K562 (cell line): ENCODE measurements around the gene CCDC15. TPM values are rescaled to one million over a fixed set of nuclear protein-coding genes. Genes with fewer than 3 reads are reported as not detected.

Experiments
- ATAC-seq: fragments of 200-7000 bp; cut with Tn5 transposase; 3 replicates; pipeline ENCODE4 v1.9.1; 2020; ENCODE audit warnings: moderate library complexity
- BruUV-seq: library from RNA; stranded (reverse); fragments of 400-500 nt; replicated peaks from 2 replicates; lab custom pipeline; 2021; lab: Mats Ljungman, UMichigan
- CTCF ChIA-PET: fragments of 300-600 bp; formaldehyde crosslinking; extraction: SDS; loops from one replicate; lab custom pipeline; 2021; ENCODE audit warnings: low intra/inter-chr PET ratio; lab: Yijun Ruan, JAX
- POLR2A ChIA-PET: fragments of 300-600, 350-650 bp; sonication (Branson Sonifier 250); formaldehyde crosslinking; extraction: SDS; loops from one replicate; lab custom pipeline; 2021; ENCODE audit warnings: antibody characterized with exemption, inconsistent platforms; lab: Yijun Ruan, JAX
- DNase-seq, 4 experiments: peaks; one replicate each; pipeline versions ENCODE4 v3.0.0 to v3.0.0-alpha.2; 2011 to 2018; ENCODE audit warnings: low spot score in 3 of 4, mixed read lengths in 3 of 4; ENCODE audit errors: extremely low read depth in 1 of 4
- FAIRE-seq: peaks from 2 replicates; lab custom pipeline; 2011; peaks lifted over from hg19 to GRCh38; lab: Jason Lieb, UNC
- H2AFZ ChIP-seq: 2 replicates; pipeline ENCODE4 v1.6.0; 2011; ENCODE audit warnings: low read depth, low read length, control low read depth, inconsistent platforms
- H3K27ac ChIP-seq: fragments of 200-600 bp; 3 replicates; pipeline ENCODE4 v1.8.0; 2011; ENCODE audit warnings: low read depth, mild to moderate bottlenecking, control low read depth, inconsistent platforms, low read length, moderate library complexity, mixed read lengths; ENCODE audit errors: extremely low read depth
- H3K27me3 ChIP-seq, 2 experiments: fragments of 300-600 bp in 1 of 2; 2 replicates in 1 of 2; 3 replicates in 1 of 2; pipeline versions ENCODE4 v1.6.0 to v1.8.0; 2011; ENCODE audit warnings: inconsistent platforms in 2 of 2, low read length in 2 of 2, mild to moderate bottlenecking in 1 of 2, mixed read lengths in 1 of 2, moderate library complexity in 1 of 2; ENCODE audit not compliant: control insufficient read depth in 2 of 2, insufficient read depth in 2 of 2
- H3K36me3 ChIP-seq: fragments of 300-600 bp; 3 replicates; pipeline ENCODE4 v1.8.0; 2011; ENCODE audit warnings: mild to moderate bottlenecking, low read length, inconsistent platforms; ENCODE audit not compliant: control insufficient read depth, insufficient read depth
- H3K4me1 ChIP-seq, 2 experiments: fragments of 200-600 bp in 1 of 2; replicated peaks in 1 of 2; 2 replicates in 1 of 2; 3 replicates in 1 of 2; pipeline versions ENCODE4 v1.5.1 to v1.8.0; 2011; ENCODE audit warnings: inconsistent platforms in 2 of 2, low read length in 2 of 2, mild to moderate bottlenecking in 1 of 2, mixed read lengths in 1 of 2, moderate library complexity in 1 of 2; ENCODE audit not compliant: control insufficient read depth in 2 of 2, insufficient read depth in 2 of 2
- H3K4me2 ChIP-seq: 2 replicates; pipeline ENCODE4 v1.6.1; 2011; ENCODE audit warnings: low read length, control low read depth, inconsistent platforms, mixed read lengths; ENCODE audit not compliant: insufficient read depth
- H3K4me3 ChIP-seq: fragments of 200-600 bp; sonication (generic), shearing (Covaris generic); 2 replicates; pipeline ENCODE4 v1.5.1; 2016; ENCODE audit warnings: control low read depth, inconsistent platforms
- H3K79me2 ChIP-seq: fragments of 200-600 bp; 3 replicates; pipeline ENCODE4 v1.8.0; 2011; ENCODE audit warnings: low read length, inconsistent platforms; ENCODE audit not compliant: control insufficient read depth, insufficient read depth
- H3K9ac ChIP-seq, 2 experiments: 2 replicates each; pipeline versions ENCODE4 v1.6.0 to v1.6.1; 2011; ENCODE audit warnings: low read depth in 2 of 2, low read length in 2 of 2, control low read depth in 1 of 2, inconsistent platforms in 1 of 2, mild to moderate bottlenecking in 1 of 2, mixed read lengths in 1 of 2; ENCODE audit not compliant: insufficient read depth in 1 of 2
- H3K9me1 ChIP-seq: one replicate; pipeline ENCODE4 v1.6.0; 2011; ENCODE audit warnings: inconsistent platforms, mild to moderate bottlenecking, low read length, moderate library complexity; ENCODE audit not compliant: control insufficient read depth, insufficient read depth
- H3K9me3 ChIP-seq: replicated peaks from 2 replicates; pipeline ENCODE4 v1.5.1; 2011; ENCODE audit warnings: low read depth, low read length, inconsistent platforms; ENCODE audit not compliant: control insufficient read depth, insufficient read depth
- H4K20me1 ChIP-seq: replicated peaks from 2 replicates; pipeline ENCODE4 v1.6.1; 2011; ENCODE audit warnings: low read length, inconsistent platforms, mixed read lengths; ENCODE audit not compliant: control insufficient read depth, insufficient read depth
- KLF13 ChIP-seq: fragments of 450-650 bp; IDR thresholded peaks from 2 replicates; pipeline ENCODE4 v1.6.1; 2016; ENCODE audit warnings: missing genetic modification characterization, low read depth, mild to moderate bottlenecking, missing compliant biosample characterization, moderate library complexity, borderline replicate concordance
- MXI1 ChIP-seq: IDR thresholded peaks from 2 replicates; pipeline ENCODE4 v1.6.1; 2011; ENCODE audit warnings: low read depth, mild to moderate bottlenecking, improper control_type of control experiment, low read length
- PHB2 ChIP-seq: fragments of 450-650 bp; IDR thresholded peaks from 2 replicates; pipeline ENCODE4 v1.6.1; 2017; ENCODE audit warnings: low read depth
- POLR2G ChIP-seq: fragments of 200-400 bp; formaldehyde crosslinking; IDR thresholded peaks from 2 replicates; pipeline ENCODE4 v1.6.1; 2017; ENCODE audit warnings: low read depth, mild to moderate bottlenecking, antibody characterized with exemption, low read length, moderate library complexity
- USF2 ChIP-seq: sonication (generic); formaldehyde crosslinking; IDR thresholded peaks from 2 replicates; pipeline ENCODE4 v1.5.0; 2020; ENCODE audit warnings: missing genetic modification reagents
- WGBS: fragments of 100-300 bp; shearing (Covaris generic); methylation state at CpG from one replicate; pipeline ENCODE4 v1.1.6; 2016; ENCODE audit warnings: low coverage, mixed read lengths; ENCODE audit not compliant: insufficient coverage; ENCODE audit errors: missing lambda C conversion rate; 5-methylcytosine and 5-hydroxymethylcytosine counted together
- in situ Hi-C: fragments of 300-500 bp; cut with MboI; formaldehyde crosslinking; loops from 4 replicates; pipeline ENCODE4 v1.15.0; 2018; ENCODE audit warnings: inconsistent platforms, mixed read lengths
- intact Hi-C: fragments of 100-400 bp; cut with micrococcal nuclease; formaldehyde crosslinking; loops from 2 replicates; pipeline ENCODE4 v1.14.2; 2022
- polyA plus RNA-seq, 8 experiments: library from polyadenylated mRNA; depleted of rRNA in 4 of 8; stranded (reverse) in 5 of 8; unstranded in 3 of 8; fragments of >200 nt; fragmentation: Nextera tagmentation in 2 of 8; fragmentation: Illumina TruSeq in 1 of 8; extraction: Ambion mirVana in 2 of 8; extraction: Trizol in 1 of 8; gene quantifications; 2 replicates each; pipeline versions ENCODE4 v1.2.1 to v1.2.3, GENCODE V29; 2011 to 2014; ENCODE audit warnings: inconsistent platforms in 1 of 8, missing spikeins in 1 of 8
- total RNA-seq, 7 experiments: library from RNA; depleted of rRNA in 6 of 7; stranded (reverse); fragments of >200 nt in 6 of 7; fragmentation: Illumina TruSeq in 2 of 7; extraction: Trizol in 2 of 7; gene quantifications; 2 replicates each; pipeline versions ENCODE4 v1.2.1 to v1.2.3, GENCODE V29; 2011 to 2021; ENCODE audit warnings: low replicate concordance in 1 of 7

CCDC15 gene
- total and polyA plus RNA-seq, 9 of the 15 experiments (the other 6 are each of a cell fraction or from before 2014, with no cell fraction given): 1.9 to 9.2 (median 3.9) TPM

- ChIA-PET CTCF (no interaction called here), POLR2A (interaction anchor here (0.6 kb wide), 1 partner anchor 246 kb away, joined by 6 read pairs; no protein-coding TSS in a partner anchor)
- DNase-seq: no peak
- Histone ChIP-seq H3K4me1 (peaks cover 5 to 8% of the 10 kb centered on the region in 2 experiments; a peak in 4 of 5 replicates), H3K9ac (no peak within 1 kb of the TSS), H3K27me3 (no peaks in the 10 kb centered on the region), H3K36me3 (no peaks in the 10 kb centered on the region), H3K4me2 (no peak within 1 kb of the TSS), H3K9me3 (no peaks in the 10 kb centered on the region), H3K79me2 (no peaks in the 10 kb centered on the region), H2AFZ (no peak within 1 kb of the TSS), H3K4me3 (no peak within 1 kb of the TSS), H3K27ac (no peak within 1 kb of the TSS), H3K9me1 (no peaks in the 10 kb centered on the region), H4K20me1 (no peaks in the 10 kb centered on the region)
- ATAC-seq: no peak
- in situ Hi-C loops: no loop called here
- BruUV-seq: no TSS peak
- FAIRE-seq: no peak
- 93% methylated on average over 16 of the region's 46 CpGs for WGBS
- intact Hi-C loops: no loop called here
- TF ChIP-seq POLR2G (0 out of 2 replicates have a peak, but pooled peaks have one; percentile 29), PHB2 (no peak)
These were observed 109.0 kb downstream of the CCDC15 start, which contains the start of gene SLC37A2 for GRCh38 chr11:125062931-125063428. Gene SLC37A2 (plus strand): TSS chr11:125063305. CDS start chr11:125063368, 63 bp downstream.

GRCh38 chr11:125063429-125064043 lies 109.5 kb downstream of the CCDC15 start:
- Histone ChIP-seq H3K9ac (no peak overlapping the region), H2AFZ (no peak overlapping the region), H3K9me1 (no peaks in the 10 kb centered on the region), H3K9me3 (no peaks in the 10 kb centered on the region), H4K20me1 (no peaks in the 10 kb centered on the region), H3K4me3 (no peak overlapping the region), H3K27me3 (no peaks in the 10 kb centered on the region), H3K36me3 (no peaks in the 10 kb centered on the region), H3K4me2 (no peak overlapping the region), H3K79me2 (no peaks in the 10 kb centered on the region), H3K4me1 (peaks cover under 1 to 8% of the 10 kb centered on the region in 2 experiments; a peak in 4 of 5 replicates), H3K27ac (no peak overlapping the region)
- no peak for ATAC-seq
- intact Hi-C loops (no loop called here), in situ Hi-C loops (no loop called here)
- WGBS: 71% methylated on average over 13 of the region's 38 CpGs
- BruUV-seq: no TSS peak
- FAIRE-seq: no peak
- TF ChIP-seq POLR2G (0 out of 2 replicates have a peak, but pooled peaks have one; percentile 9), USF2 (CRISPR knock-in tag) (no peak), KLF13 (tag) (no peak), MXI1 (no peak)
- no peak for DNase-seq
- ChIA-PET CTCF (no interaction called here), POLR2A (interaction anchor here (0.6 kb wide), 1 partner anchor 246 kb away, joined by 6 read pairs; no protein-coding TSS in a partner anchor)
